Parathyroid adenoma (tissue), 2 donors: ENCODE measurements around the gene WDSUB1.

ENCODE experiments used
- H2AFZ ChIP-seq: fragments of 300-600 bp; sonication (generic); one replicate; pipeline ENCODE4 v1.7.0; 2017; ENCODE audit warnings: antibody characterized with exemption, mild to moderate bottlenecking
- H3K27ac ChIP-seq: fragments of 300-600 bp; sonication (generic); one replicate; pipeline ENCODE4 v1.7.0; 2017
- H3K27me3 ChIP-seq: fragments of 300-600 bp; sonication (generic); one replicate; pipeline ENCODE4 v1.7.0; 2017; ENCODE audit warnings: low read length; ENCODE audit not compliant: control insufficient read depth, insufficient read depth
- H3K36me3 ChIP-seq: fragments of 300-600 bp; sonication (generic); one replicate; pipeline ENCODE4 v1.7.0; 2017; ENCODE audit warnings: low read length; ENCODE audit not compliant: control insufficient read depth, insufficient read depth
- H3K4me1 ChIP-seq: fragments of 300-600 bp; sonication (generic); one replicate; pipeline ENCODE4 v1.7.0; 2017; ENCODE audit warnings: control low read depth
- H3K4me2 ChIP-seq: fragments of 300-600 bp; sonication (generic); one replicate; pipeline ENCODE4 v1.7.0; 2017; ENCODE audit warnings: low read length
- H3K4me3 ChIP-seq: fragments of 300-600 bp; sonication (generic); one replicate; pipeline ENCODE4 v1.7.0; 2017; ENCODE audit warnings: low read depth, low read length
- H3K79me2 ChIP-seq: fragments of 300-600 bp; sonication (generic); one replicate; pipeline ENCODE4 v1.7.0; 2017; ENCODE audit warnings: control low read depth
- H3K9ac ChIP-seq: fragments of 300-600 bp; sonication (generic); one replicate; pipeline ENCODE4 v1.7.0; 2017; ENCODE audit warnings: mild to moderate bottlenecking
- H3K9me3 ChIP-seq: fragments of 300-600 bp; sonication (generic); one replicate; pipeline ENCODE4 v1.7.0; 2017; ENCODE audit warnings: low read length; ENCODE audit not compliant: control insufficient read depth
- TF ChIP-seq, protein P1 (sequence below): fragments of 300-600 bp; sonication (generic); IDR thresholded peaks from one replicate; pipeline ENCODE4 v1.7.0; 2017; ENCODE audit warnings: antibody characterized with exemption, mild to moderate bottlenecking
- donor health status: primary hyperparathyroidism.

Gene WDSUB1

DNA sequence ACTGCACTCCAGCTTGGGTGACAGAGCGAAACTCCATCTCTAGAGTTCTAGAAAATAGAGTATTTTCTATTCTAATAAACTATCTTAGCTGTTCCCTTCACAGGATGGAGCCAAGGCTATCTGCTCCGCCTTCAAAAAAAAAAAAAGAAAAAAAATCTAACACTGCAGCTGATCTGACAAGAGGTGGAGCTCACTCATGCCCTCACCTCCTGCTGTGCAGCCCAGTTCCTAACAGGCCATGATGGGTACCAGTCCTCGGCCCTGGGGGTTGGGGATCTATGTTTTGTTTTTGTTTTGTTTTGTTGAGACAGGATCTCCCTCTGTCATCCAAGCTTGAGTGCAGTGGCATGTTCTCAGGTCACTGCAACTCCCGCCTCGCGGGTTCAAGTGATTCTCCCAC lies 3.0 kb downstream of the WDSUB1 start:
- Histone ChIP-seq H2AFZ (no peak overlapping the region), H3K9ac (no peak overlapping the region), H3K4me2 (no peak overlapping the region), H3K79me2 (no peaks in the 10 kb centered on the region), H3K4me1 (no peaks in the 10 kb centered on the region), H3K4me3 (no peak overlapping the region), H3K27me3 (no peaks in the 10 kb centered on the region), H3K9me3 (no peaks in the 10 kb centered on the region), H3K27ac (no peak overlapping the region), H3K36me3 (no peaks in the 10 kb centered on the region)
- TF ChIP-seq, protein P1, sequence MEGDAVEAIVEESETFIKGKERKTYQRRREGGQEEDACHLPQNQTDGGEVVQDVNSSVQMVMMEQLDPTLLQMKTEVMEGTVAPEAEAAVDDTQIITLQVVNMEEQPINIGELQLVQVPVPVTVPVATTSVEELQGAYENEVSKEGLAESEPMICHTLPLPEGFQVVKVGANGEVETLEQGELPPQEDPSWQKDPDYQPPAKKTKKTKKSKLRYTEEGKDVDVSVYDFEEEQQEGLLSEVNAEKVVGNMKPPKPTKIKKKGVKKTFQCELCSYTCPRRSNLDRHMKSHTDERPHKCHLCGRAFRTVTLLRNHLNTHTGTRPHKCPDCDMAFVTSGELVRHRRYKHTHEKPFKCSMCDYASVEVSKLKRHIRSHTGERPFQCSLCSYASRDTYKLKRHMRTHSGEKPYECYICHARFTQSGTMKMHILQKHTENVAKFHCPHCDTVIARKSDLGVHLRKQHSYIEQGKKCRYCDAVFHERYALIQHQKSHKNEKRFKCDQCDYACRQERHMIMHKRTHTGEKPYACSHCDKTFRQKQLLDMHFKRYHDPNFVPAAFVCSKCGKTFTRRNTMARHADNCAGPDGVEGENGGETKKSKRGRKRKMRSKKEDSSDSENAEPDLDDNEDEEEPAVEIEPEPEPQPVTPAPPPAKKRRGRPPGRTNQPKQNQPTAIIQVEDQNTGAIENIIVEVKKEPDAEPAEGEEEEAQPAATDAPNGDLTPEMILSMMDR: no peak

DNA sequence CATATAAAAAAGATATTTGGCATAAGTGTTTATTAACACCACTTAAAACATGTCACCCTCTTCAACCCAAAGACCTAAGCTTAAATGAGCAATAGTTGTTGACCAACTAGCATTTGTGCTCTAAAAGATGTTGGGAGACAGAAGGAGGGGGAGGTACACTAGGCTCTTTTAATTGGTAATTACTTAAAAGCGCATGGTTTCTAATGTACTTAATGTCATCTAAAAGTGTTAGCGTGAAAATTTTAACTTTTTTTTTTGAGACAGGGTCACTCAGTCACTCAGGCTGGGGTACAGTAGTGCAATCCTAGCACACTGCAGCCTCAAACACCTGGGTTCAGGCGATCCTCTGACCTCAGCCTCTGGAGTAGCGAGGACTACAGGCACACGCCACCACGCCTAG lies 5.5 kb downstream of the WDSUB1 start:
- H3K4me3 ChIP-seq: no peak overlapping the region
- H3K9ac ChIP-seq: no peak overlapping the region
- H3K27me3 ChIP-seq: no peaks in the 10 kb centered on the region
- no peak overlapping the region for H3K4me2 ChIP-seq
- no peaks in the 10 kb centered on the region for H3K4me1 ChIP-seq
- no peaks in the 10 kb centered on the region for H3K79me2 ChIP-seq
- H2AFZ ChIP-seq: no peak overlapping the region
- no peak overlapping the region for H3K27ac ChIP-seq
- H3K9me3 ChIP-seq: no peaks in the 10 kb centered on the region
- no peaks in the 10 kb centered on the region for H3K36me3 ChIP-seq
- TF ChIP-seq, protein P1: no peak

DNA sequence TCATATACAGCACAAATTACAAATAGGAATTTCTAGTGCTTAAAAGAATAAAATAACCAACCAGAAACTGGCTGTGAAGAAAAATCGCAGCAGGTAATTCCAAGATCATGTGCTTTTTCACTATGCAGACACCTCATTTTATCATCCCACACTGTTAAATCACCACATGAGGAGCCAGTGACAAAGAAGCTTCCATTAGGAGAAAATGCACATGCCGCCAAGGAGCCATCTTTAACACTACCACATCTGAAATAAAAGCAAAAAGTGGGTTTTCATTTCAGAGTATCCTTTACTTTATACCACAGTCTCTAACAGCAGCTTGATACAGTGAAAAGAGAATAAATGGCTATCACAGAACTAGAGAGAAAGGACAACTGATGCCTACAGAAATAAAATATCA lies 6.8 kb downstream of the WDSUB1 start:
- TF ChIP-seq, protein P1: no peak
- no peaks in the 10 kb centered on the region for H3K9me3 ChIP-seq
- H3K27me3 ChIP-seq: no peaks in the 10 kb centered on the region
- no peak overlapping the region for H3K27ac ChIP-seq
- H3K36me3 ChIP-seq: no peaks in the 10 kb centered on the region
- H3K9ac ChIP-seq: no peak overlapping the region
- no peak overlapping the region for H2AFZ ChIP-seq
- no peak overlapping the region for H3K4me2 ChIP-seq
- H3K79me2 ChIP-seq: no peaks in the 10 kb centered on the region
- no peaks in the 10 kb centered on the region for H3K4me1 ChIP-seq
- H3K4me3 ChIP-seq: no peak overlapping the region

DNA sequence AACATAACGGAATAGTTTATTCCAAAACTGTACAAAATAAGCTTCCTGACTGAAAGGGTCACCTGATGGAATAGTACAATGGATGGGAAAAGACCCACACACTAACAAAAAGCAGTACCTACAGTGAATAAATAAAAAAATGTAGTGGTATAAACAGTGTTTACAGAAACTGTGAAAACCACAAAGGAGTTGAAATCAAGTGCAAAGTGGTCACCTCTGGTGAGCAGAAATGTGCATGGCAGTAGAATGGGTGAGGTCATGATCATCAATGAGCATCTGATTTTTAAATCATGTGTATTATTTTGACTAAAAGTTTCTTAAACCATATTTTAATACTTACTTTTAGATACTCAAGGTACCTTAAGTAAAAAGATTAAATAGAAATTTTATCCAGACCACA lies 11.4 kb downstream of the WDSUB1 start:
- TF ChIP-seq, protein P1: no peak
- H3K4me2 ChIP-seq: no peak overlapping the region
- H3K27ac ChIP-seq: no peak overlapping the region
- no peaks in the 10 kb centered on the region for H3K79me2 ChIP-seq
- H3K4me1 ChIP-seq: no peaks in the 10 kb centered on the region
- H3K27me3 ChIP-seq: no peaks in the 10 kb centered on the region
- H3K9ac ChIP-seq: no peak overlapping the region
- no peak overlapping the region for H3K4me3 ChIP-seq
- no peaks in the 10 kb centered on the region for H3K36me3 ChIP-seq
- no peaks in the 10 kb centered on the region for H3K9me3 ChIP-seq
- no peak overlapping the region for H2AFZ ChIP-seq

DNA sequence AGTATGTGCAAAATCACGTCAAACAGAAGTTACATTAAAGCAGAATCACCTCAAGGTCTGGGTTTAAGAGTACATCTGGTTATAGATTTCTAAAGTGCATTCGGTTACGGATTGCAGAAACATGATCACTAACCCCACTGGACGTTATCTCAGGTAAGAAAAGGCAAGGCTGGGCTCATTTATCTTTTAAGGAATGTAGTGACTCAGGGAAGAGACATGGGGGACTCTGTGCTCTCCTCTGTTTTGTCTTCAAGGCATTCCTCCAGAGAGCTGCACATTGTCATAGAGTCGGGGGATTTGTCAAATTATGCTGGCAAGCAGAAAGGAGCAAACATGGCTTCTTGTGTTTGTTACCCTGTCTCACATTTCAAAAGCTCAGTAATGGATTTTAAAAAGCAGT lies 14.3 kb downstream of the WDSUB1 start:
- no peak overlapping the region for H3K27ac ChIP-seq
- TF ChIP-seq, protein P1: no peak

More for the DNA sequence above, 14.3 kb downstream of the WDSUB1 start:
- no peaks in the 10 kb centered on the region for H3K4me1 ChIP-seq
- H3K27me3 ChIP-seq: no peaks in the 10 kb centered on the region
- H2AFZ ChIP-seq: no peak overlapping the region
- no peaks in the 10 kb centered on the region for H3K36me3 ChIP-seq
- H3K9ac ChIP-seq: no peak overlapping the region
- peaks cover 3% of the 10 kb centered on the region for H3K79me2 ChIP-seq
- no peak overlapping the region for H3K4me3 ChIP-seq
- H3K4me2 ChIP-seq: no peak overlapping the region
- H3K9me3 ChIP-seq: no peaks in the 10 kb centered on the region
